B cell (primary cell): ENCODE data around the gene WBP11.

Experiments
- EZH2 ChIP-seq: IDR thresholded peaks from 2 replicates; pipeline ENCODE4 v1.6.1; 2012; ENCODE audit warnings: borderline replicate concordance, low read depth, mild to moderate bottlenecking, moderate library complexity, low read length; ENCODE audit not compliant: insufficient read depth, poor library complexity, severe bottlenecking
- TF ChIP-seq, protein P1 (sequence below): fragments of 200-600 bp; IDR thresholded peaks from one replicate; pipeline ENCODE4 v1.8.0; 2022; ENCODE audit warnings: antibody characterized with exemption, mild to moderate bottlenecking

DNA sequence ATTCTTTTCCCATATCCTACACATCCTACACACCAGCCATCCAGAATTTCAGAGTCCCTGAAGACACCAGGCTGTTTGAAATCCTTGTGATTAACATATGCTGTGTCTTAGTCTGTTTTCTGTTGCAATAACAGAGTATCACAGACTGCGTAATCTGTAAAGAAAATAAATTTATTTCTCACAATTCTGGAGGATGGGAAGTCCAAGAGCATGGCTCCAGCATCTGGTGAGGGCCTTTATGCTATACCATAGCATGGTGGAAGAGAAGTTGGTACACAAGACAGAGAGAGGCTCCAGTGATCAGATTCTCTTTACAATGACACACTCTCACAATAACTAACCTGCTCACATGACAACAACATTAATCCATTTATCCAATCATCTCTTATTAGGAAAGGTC lies 36.0 kb upstream of the WBP11 start:
- no peak for TF ChIP-seq EZH2
- TF ChIP-seq, protein P1, sequence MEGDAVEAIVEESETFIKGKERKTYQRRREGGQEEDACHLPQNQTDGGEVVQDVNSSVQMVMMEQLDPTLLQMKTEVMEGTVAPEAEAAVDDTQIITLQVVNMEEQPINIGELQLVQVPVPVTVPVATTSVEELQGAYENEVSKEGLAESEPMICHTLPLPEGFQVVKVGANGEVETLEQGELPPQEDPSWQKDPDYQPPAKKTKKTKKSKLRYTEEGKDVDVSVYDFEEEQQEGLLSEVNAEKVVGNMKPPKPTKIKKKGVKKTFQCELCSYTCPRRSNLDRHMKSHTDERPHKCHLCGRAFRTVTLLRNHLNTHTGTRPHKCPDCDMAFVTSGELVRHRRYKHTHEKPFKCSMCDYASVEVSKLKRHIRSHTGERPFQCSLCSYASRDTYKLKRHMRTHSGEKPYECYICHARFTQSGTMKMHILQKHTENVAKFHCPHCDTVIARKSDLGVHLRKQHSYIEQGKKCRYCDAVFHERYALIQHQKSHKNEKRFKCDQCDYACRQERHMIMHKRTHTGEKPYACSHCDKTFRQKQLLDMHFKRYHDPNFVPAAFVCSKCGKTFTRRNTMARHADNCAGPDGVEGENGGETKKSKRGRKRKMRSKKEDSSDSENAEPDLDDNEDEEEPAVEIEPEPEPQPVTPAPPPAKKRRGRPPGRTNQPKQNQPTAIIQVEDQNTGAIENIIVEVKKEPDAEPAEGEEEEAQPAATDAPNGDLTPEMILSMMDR, result no peak
